ENCODE measurements around the gene LGALS3.
A peak's percentile ranks its signal among the peaks of the same experiment; 100 is the strongest.
"Not testable (repeated sequence)": the region's sequence is repeated elsewhere in the genome, so short reads cannot be mapped to it uniquely, and the experiment has no call there.

Gene LGALS3

GRCh38 chr14:55129086-55129427 lies at the start of gene LGALS3:
Gene LGALS3 (plus strand): TSS chr14:55129252. CDS start chr14:55137374, 8,122 bp downstream.
- DNase-seq, result peak in 3 of 4 experiments; percentile 4 to 23 (median 13)

- not testable (repeated sequence) for DNase-seq
Measured at GRCh38 chr14:55079961-55080360, 49.1 kb upstream of the LGALS3 start.

- no peak for DNase-seq
Measured at GRCh38 chr14:55084401-55085059, 44.5 kb upstream of the LGALS3 start.

- no peak for DNase-seq
Measured at GRCh38 chr14:55085060-55085660, 43.9 kb upstream of the LGALS3 start.

GRCh38 chr14:55086938-55087337 lies 42.1 kb upstream of the LGALS3 start:
- no peak for DNase-seq

- DNase-seq, result no peak
Measured at GRCh38 chr14:55088356-55088755, 40.7 kb upstream of the LGALS3 start.

GRCh38 chr14:55092341-55092740 lies 36.7 kb upstream of the LGALS3 start:
- DNase-seq, result no peak

- no peak for DNase-seq
Measured at GRCh38 chr14:55094292-55095157, 34.5 kb upstream of the LGALS3 start.

- DNase-seq, result peak in 3 of 4 experiments; percentile 11 to 17 (median 15)
Measured at GRCh38 chr14:55097881-55098560, 31.0 kb upstream of the LGALS3 start.

GRCh38 chr14:55098561-55098898 lies 30.5 kb upstream of the LGALS3 start:
- DNase-seq, result no peak

GRCh38 chr14:55099756-55100155 lies 29.3 kb upstream of the LGALS3 start:
- DNase-seq, result no peak

- no peak for DNase-seq
Measured at GRCh38 chr14:55101698-55102097, 27.4 kb upstream of the LGALS3 start.

GRCh38 chr14:55102141-55102621 lies 26.9 kb upstream of the LGALS3 start:
- DNase-seq, result peak in 3 of 4 experiments; percentile 18 to 36 (median 32)

- DNase-seq, result peak; percentile 27 to 52 (median 40)
Measured at GRCh38 chr14:55103005-55103640, 25.9 kb upstream of the LGALS3 start.

- no peak for DNase-seq
Measured at GRCh38 chr14:55103971-55104954, 24.8 kb upstream of the LGALS3 start.

- no peak for DNase-seq
Measured at GRCh38 chr14:55105991-55106390, 23.1 kb upstream of the LGALS3 start.

- no peak for DNase-seq
Measured at GRCh38 chr14:55107766-55108554, 21.1 kb upstream of the LGALS3 start.

- DNase-seq, result no peak
Measured at GRCh38 chr14:55109836-55110235, 19.2 kb upstream of the LGALS3 start.

- no peak for DNase-seq
Measured at GRCh38 chr14:55111122-55111708, 17.8 kb upstream of the LGALS3 start.

- no peak for DNase-seq
Measured at GRCh38 chr14:55114720-55115119, 14.3 kb upstream of the LGALS3 start.
